Epithelial cell of proximal tubule (primary cell): ENCODE results near the gene FLT1. TPM values are rescaled to one million over a fixed set of nuclear protein-coding genes. Genes with fewer than 3 reads are reported as not detected.

Experiments used
- DNase-seq: peaks from one replicate; pipeline ENCODE4 v3.0.0-alpha.2; 2011; ENCODE audit warnings: low read depth
- H3K4me3 ChIP-seq: 2 replicates; pipeline ENCODE4 v1.5.1; 2011; ENCODE audit warnings: low read depth, mild to moderate bottlenecking, low read length
- CTCF ChIP-seq: conservative IDR thresholded peaks from 2 replicates; pipeline ENCODE4 v1.5.1; 2012; ENCODE audit warnings: low read depth, mild to moderate bottlenecking, low read length
- total RNA-seq: library from RNA; depleted of rRNA; stranded (reverse); fragments of >200 nt; gene quantifications from 2 replicates; pipeline ENCODE4 v1.2.3, GENCODE V29; 2015

Gene FLT1
- total RNA-seq, 1 donor from 2014 or later, result 0.17 TPM

DNA sequence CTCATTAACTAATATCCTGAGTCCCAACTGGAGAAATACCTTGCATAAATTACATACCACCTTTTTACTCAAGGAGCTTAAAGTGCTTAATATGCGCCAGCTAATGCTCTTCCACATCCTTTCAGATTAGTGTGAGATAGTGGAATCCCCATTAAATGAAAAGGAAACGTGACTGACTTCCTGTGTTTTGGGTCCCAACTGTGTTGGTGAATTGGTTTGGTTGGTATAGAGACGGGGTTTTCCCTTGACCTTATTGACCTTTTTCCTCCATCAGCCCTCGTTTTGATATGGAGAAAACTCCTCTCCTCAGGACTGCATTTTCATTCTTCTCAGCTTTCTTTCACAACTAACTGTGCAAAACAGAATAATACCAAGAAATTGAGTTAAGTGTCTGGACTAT is 193.1 kb downstream of the FLT1 start:
- no peak for TF ChIP-seq CTCF
- no peak overlapping the region for H3K4me3 ChIP-seq
- DNase-seq, result no peak

DNA sequence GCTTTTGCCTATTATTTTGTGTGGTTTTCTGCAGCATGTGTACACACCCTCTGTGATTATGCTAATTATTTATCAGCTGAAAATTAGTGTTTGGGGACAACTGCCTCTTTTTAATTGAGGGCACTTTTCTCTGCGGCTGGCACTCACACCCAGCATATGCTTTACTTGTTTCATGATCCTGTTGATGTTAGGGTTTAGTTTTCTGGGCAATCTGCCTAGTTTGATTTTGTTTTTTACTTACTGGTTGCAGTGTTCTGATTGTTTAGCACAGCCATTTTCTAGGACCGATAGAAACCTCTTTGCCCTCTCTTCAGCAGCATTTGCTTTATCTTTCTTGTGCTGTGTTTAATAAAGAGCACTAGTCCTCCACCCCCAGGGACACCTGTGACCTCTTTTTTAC is 195.0 kb downstream of the FLT1 start:
- no peak for DNase-seq
- no peak overlapping the region for H3K4me3 ChIP-seq
- no peak for TF ChIP-seq CTCF

DNA sequence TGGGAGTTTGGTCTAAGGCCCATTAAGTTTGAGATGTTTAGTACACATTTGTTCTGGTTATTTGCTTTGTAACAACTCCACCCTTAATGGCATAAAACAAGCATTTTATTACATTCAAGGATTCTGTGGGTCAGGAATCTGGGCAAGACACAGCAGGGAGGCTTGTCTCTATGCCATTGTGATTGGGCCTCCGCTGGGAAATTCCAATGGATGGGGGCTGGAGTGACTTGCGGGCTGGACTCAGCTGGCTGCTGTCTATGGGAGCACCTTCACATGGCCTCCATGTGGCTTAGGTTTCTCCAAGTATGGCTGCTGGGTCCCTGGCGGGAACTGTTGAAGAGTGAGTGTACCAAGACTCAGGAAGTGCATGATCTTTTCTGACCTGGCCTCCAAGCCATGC is 197.6 kb downstream of the FLT1 start:
- DNase-seq, result no peak
- no peak overlapping the region for H3K4me3 ChIP-seq
- TF ChIP-seq CTCF, result no peak

GRCh38 chr13:28286263-28286662 is 208.7 kb downstream of the FLT1 start:
- no peak for DNase-seq
- TF ChIP-seq CTCF, result no peak
- no peak overlapping the region for H3K4me3 ChIP-seq

DNA sequence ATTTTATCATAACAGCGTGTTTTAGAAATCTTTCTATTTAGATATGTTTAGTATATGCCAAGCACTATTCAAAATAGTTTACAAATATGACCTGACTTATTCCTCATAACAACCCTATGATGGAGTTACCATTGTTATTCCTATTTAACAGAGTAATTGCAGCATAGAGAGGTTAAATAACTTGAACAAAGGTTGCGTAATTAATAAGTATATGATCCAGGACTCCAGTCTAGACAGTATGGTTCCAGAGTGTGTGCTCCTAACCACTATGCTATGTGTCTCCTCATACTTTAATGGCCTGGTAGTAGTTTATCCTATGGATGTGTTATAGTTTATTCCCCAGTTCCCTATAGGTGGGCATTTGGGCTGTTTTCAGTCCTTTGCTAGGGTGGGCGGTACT is 211.3 kb downstream of the FLT1 start:
- no peak for DNase-seq
- no peak for TF ChIP-seq CTCF
- H3K4me3 ChIP-seq, result no peak overlapping the region

- no peak for TF ChIP-seq CTCF
- H3K4me3 ChIP-seq, result no peak overlapping the region
- DNase-seq, result peak; percentile 92
These were observed 212.5 kb downstream of the FLT1 start for GRCh38 chr13:28282451-28282850.

- H3K4me3 ChIP-seq, result no peak overlapping the region
- no peak for DNase-seq
- TF ChIP-seq CTCF, result no peak
These were observed 221.0 kb downstream of the FLT1 start for GRCh38 chr13:28273919-28274318.
